Stimulated activated CD4-positive, alpha-beta T cell treated with anti-CD3 and anti-CD28 coated beads, Interleukin-12 subunit alpha, Interleukin-12 subunit beta, amount 100 ng/mL, for 4 hours (primary cell): ENCODE data around the gene FOXE3.

ENCODE experiments used
- DNase-seq: peaks from one replicate; pipeline ENCODE4 v3.0.0-alpha.2; 2020

The FOXE3 gene

DNA sequence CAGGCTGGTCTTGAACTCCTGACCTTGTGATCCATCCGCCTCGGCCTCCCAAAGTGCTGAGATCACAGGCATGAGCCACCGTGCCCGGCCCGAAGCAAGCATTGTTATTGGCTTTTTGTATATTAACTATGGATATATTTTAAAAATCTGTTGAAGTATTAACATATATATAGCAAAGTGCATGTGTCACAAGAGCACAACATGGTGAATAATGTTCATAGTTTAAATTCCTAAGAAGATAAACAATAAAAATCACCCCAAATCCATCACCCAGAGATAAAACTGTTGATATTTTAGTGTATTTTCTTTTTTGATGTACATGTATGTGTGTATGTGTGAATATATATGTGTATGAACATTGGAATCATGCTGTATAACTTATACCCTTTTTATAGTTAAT is 9.1 kb upstream of the FOXE3 start:
- DNase-seq = no peak

DNA sequence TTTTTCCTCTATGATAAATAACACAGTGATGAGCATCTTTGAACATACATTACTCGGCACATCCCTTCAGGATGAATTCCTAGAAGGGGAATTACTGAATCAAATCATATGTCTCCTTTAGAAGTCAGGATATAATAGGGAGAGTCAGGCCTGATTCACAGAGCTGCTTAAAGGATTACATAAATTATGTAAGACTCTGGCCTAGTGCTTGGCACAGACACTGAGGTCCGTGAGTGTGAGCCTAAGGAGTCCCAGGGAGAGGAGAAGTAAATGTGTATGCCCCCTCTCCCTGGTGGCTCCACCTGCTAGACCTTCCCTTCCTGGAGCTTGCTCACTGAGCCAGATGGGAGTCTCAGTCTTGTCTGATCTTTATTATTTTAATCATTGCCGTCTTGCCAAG is 8.6 kb upstream of the FOXE3 start:
- DNase-seq = no peak

DNA sequence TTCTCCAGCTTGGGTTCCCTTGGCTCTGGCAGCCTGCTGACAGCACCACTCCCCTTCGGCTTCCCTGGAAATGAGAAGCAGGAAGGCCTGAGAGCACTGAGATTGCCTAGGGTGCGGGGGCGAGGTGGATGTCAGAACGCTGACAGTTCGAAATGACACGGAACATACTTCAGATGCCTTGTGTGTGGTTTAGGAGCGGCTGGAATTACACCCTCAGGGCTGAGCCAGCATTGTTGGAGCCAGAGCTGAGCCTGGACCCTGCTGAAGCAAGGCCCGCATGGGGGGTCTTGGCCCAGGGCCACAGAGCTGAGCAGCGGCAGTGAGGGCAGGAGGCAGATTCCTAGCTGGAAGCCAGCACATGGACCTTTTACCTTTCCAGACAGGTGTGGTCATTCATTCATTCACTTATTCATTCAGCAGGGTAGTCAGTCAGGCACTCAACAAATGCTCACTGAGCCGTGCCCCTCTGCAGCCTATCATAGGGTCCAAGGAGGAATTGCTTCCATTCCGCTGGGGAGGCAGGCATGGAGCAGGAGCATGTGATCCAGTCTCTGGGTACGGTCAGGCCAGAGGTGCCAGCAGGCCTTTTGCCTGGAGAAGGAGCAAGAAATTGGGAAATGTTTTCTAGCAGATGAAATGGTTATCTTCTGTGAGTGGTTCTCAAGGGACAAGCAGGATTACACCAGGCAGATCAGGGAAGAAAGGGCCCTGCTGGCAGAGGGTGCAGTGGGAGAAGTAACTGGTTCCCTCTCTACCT is 6.6 kb upstream of the FOXE3 start:
- DNase-seq = no peak

DNA sequence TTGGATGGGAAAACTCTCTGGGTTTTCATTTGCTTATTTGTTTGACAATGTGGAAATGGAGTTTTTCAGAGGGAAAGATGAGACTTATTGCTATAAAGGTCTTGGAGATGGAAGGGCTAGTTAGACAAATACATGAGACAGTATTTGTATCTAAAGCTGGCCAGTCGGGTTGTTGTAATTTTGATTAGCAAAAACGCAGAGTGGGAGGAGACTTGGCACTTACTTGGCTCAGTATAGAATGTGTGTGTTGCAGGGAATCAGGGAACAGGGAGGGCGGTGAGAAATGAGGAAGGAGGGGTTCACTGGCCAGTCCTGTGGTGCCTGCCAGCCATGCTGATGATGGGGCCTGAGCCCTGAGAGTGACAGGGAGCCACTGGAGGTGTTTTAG is 6.0 kb upstream of the FOXE3 start:
- no peak for DNase-seq

DNA sequence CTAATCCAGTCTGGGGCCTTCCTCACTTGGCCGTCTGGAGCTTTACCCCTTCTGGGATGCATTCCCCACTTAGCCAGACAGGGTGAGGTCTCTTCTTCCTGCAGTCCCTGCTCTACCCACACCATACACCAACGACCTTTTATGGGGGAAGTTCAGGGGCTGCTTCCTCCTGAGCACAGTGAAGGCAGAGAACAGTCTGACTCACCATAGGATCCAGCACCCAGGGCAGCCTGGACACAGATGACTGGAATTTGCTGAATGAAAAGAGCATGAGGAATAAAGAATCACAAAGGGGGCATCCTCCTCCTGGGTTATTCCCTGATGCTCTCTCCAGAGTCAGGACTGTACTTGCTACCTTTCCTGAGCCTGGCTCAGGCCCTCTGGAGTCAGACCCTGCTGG is 4.6 kb upstream of the FOXE3 start:
- DNase-seq = no peak

DNA sequence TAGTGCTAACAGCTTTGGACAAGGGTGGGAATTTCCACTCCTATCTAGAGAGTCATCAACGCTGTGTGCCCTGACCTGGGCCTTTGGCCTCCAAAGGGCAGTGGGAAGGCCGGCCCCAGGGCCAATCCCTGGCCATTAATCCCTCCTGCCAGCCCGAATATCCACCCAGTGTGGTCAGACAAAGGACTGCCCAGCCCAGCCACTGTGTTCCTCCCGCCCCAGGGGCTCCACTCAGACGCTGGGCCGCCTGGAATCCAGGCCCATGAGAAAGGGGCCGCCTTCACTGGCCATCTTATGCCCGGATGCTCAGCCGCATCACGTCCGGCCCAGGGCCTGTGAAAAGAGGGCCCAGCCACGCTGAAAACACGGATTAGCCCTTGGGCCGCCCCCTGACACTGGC is 3.6 kb upstream of the FOXE3 start:
- no peak for DNase-seq

DNA sequence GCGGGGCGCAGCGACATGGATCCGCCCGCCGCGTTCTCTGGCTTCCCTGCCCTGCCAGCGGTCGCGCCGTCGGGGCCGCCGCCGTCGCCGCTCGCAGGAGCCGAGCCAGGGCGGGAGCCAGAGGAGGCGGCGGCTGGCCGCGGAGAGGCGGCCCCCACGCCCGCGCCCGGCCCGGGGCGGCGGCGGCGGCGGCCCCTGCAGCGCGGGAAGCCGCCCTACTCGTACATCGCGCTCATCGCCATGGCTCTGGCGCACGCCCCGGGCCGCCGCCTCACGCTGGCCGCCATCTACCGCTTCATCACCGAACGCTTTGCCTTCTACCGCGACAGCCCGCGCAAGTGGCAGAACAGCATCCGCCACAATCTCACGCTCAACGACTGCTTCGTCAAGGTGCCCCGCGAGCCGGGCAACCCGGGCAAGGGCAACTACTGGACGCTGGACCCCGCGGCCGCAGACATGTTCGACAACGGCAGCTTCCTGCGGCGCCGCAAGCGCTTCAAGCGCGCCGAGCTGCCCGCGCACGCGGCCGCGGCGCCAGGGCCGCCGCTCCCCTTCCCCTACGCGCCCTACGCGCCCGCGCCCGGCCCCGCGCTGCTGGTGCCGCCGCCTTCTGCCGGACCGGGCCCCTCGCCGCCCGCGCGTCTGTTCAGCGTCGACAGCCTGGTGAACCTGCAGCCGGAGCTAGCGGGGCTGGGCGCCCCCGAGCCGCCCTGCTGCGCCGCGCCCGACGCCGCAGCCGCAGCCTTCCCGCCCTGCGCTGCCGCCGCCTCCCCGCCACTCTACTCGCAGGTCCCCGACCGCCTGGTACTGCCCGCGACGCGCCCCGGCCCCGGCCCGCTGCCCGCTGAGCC is 459 bp downstream of the FOXE3 start:
- DNase-seq = no peak

DNA sequence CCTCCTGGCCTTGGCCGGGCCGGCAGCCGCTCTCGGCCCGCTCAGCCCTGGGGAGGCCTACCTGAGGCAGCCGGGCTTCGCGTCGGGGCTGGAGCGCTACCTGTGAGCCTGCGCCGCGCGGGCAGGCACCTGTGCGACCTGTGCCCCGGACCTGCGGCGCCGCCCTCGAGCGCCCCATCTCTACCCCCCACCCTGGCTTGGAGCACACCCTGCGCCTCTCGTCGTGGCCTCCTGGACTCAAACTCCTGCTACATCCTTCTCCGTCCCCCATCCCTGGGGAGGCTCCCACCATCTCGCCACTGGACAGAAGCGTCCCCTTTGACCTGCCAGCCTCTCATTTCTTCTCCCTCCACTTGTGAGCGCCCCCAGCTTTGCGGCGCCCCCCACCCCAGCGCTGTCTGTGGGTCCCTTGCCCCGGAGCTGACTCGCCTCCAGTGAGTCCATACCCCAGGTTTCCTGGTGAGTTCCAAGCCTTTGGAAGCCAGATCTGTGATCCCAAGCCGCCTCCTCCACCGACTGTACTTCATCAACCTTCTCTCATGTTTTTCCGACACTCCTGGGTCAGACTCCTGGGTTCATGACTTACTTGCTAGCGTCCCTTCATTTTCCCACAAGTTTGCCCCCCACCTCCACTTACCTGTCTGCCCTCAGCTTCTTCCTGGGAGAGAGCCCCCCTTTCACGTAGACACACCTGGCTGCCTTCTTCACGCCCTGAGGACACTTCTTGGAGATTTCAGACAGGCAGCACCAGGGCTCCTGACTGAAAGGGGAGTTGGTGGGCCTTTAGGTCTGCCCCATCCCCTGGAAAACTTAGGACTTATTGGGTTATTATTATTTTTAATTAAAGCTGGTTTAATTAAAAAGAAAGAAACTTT is 1.3 kb downstream of the FOXE3 start:
- DNase-seq = no peak

DNA sequence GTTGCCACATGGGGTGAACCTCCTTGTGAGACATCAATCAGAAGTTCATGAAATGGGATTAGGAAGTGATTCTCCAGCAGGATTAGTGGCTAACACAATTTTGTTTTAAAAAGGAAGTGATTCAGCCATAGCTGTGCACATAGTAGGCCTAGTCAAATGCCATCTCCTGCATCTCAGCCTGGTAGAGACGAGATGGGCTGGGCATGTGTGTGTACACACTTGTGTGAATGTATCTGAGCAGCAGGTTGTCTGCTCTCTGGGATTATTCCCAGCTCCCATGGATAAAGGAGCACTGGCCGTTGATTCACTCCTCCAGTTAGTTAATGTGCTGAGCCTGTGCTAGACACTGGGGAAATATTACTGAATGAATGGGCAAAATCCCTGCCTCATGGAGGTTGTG is 2.0 kb downstream of the FOXE3 start:
- DNase-seq = no peak

DNA sequence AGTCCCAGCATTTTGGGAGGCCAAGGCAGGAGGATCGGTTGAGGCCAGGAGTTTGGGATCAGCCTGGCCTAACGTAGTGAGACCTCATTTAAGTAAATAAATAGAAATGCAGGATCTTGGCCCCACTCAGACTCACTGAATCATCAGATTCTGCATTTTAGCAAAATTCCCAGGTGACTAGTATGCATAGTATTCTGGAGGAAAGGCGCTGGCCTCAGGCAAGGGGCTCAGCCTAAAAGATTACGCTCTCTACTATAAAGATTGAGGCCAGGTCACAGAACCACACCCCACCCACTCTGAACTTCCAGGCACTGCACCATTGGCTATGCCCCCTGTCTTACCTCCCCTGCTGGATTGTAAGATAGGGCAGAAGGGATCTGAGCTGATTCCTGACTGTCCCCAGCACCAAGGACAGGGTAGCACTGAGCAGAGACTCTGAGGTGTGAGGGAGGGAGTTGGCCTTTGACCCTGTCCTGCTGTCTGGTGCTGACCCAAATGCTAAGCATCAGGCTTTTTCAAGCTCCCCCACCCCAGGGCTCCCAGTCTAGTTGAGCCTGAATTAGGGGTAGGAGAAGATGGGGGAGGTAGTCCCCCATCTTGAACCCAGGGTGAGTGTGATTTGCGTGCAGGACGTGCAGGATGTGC is 2.7 kb downstream of the FOXE3 start:
- no peak for DNase-seq

DNA sequence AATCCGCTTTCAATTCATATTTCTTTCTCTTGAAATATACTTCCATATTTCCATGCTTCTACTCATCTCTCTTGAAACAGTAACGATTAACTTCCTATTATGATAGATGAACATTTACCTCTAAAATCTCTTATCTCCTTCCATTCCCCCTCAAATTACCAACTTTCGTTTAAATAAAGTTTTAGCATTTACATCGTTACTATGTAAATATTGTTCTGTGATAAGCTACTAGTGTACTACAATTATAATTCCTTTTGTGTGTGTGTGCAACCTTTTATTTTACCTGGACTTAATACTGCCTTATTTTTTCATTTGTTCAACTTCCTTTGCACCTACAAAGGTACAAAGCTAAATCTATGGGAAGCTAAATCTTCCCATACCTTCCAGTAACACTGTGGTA is 4.5 kb downstream of the FOXE3 start:
- DNase-seq = no peak

DNA sequence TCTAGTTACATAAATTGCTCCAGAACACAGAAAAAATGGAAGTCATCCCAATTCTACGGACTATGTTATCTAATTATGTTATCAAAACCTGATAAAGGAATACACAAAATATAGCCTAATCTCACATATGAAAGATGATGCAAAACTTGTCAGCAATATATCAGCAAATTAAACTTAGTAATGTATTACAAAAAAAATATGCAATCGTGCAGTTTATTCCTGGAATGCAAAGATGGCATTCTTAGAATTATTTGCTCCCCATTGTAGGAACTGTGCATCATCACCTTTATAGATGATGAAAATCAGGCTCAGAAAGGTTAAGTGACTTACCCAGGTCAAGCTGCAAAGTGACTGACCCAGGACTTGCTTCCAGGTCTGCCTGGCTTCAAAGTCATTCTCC is 7.8 kb downstream of the FOXE3 start:
- DNase-seq = no peak

DNA sequence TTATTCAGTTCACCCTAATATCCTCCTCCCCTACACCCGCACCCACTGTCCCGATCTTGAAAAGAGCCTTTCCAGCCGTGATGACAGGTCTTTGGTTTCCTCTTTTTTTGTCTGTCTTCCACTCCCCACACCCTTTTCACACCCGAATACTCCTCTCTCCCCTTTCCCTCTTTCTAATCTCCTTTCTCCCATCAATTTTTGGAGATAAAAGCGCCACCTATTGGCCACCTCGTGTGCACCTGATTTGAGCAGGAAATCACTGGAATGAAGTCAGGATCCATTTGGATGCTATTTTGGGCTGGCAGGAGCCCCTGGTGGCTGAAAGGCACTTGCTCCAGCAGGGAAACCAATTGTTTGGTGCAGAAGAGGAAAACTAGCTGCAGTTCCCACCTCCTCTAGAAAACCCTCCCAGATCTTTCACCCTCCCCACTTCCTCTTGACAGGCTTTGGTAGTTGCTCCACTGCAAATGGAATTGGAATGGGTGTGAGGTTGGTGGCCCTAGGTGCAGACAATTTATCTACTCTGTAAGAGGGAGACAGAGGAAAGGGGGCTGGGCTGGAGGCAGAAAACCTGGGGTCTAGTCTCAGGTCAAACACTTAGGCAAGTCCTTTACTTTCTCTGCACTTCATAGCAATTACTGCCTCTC is 8.4 kb downstream of the FOXE3 start:
- DNase-seq = no peak

DNA sequence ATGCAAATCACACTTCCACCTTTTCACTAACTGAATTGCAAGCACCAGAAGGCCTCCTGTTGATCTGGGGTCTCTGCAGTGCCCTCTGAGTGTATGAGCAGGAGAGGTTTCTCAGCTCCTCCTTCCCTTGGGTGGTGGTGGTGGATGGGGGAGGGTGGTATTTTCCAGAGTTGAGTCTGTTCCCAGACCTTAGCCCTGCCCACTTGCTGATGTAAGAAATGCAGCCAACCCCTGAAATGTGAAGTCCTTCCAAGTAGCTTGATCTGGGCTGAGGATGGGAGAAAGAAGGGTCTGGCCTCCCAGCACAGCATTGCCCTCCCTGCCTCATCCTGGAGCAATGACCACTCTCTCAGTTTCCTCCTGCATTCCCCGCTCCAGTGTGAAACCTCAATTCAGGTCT is 15.4 kb downstream of the FOXE3 start:
- DNase-seq = no peak

DNA sequence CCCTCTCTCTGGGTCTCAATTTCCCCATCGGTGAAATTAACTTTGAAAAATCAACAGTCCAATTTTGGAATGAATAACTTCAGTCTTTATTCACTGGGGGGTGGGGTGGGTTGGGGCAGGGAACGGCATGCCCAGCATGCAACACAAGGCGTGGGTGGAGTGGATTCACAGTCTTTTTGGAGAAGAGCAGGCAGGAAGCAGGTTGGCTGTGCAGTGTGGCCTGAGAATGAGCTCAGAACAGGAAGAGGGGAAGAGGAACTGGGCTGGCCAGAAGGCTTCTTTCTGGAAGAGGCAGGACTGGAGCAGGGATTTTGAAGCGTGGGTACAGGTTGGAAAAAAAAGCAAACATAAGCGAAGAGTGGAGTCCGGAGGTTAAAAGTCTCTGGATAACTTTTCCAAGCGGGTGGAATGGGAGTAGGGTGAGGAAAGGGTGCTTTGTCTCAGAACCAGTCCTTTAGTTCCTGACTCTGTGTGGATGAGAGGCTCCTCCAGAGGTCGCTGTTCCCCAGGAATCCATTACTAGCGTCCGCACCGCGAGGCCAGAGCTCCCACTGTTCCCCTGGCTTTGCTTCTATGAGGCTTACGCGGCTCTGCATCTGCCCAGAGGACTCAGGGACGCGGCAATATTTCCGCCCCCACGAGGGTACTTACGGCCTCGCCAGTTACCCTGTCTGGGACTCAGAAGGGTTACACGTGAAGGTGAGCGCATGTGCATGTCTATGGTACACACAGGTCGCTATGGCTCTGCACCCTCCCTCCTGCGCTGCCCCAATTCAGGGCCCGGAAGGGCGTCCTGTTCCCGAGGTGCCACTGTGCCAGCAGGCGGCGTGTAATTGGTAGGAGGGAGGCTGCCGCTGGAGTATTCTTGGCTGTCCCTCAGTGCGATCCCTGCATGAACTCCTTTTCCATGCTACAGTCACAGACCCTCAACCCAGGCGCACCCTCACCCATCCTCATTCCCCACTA is 16.3 kb downstream of the FOXE3 start:
- peak; percentile 53 for DNase-seq

DNA sequence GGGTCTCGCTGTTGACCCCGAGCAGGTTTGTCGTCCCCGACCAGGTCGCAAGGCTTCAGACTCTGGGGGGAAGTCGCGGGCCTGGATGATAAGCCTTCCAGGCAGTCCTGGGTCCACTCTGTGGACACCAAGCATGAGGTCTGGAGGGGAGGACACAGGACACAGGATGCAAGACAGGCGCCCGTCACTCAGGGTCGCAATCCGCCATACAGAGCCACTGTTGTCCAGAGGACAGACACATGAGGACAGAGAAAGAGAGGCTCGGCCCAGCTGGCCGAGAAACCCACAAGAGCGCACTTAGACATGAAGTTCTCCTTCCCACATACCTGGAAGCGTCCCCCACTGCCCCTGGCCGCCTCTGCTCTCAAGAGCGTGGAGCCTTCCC is 16.9 kb downstream of the FOXE3 start:
- no peak for DNase-seq

DNA sequence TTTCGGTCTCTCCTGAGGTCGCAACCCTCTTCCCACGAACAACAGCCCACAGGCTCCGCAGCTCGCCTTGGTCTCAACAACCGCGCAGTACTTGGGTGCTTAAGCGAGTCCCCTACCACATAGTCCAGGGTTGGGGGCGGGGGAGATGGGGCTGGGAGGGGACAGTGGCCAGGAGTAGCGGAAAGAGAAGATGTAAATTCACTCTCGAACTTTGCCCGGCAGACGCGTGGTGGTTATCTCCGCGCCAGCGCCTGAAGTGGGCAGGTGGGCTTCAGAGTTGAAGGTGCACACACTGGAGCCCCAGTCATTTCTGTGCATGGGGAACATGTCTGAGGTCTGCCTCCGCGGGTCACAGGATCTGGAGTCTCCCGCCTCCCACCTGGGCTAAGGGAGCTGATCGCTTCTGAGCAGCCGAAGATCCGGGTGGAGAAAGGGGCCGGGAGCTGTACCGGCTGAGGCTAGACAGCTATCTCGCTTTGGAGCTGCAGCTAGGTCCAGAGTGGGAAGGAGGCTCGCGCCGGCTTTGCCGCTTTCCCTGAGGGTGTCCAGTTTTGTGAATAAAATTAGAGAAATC is 17.5 kb downstream of the FOXE3 start:
- DNase-seq = no peak

DNA sequence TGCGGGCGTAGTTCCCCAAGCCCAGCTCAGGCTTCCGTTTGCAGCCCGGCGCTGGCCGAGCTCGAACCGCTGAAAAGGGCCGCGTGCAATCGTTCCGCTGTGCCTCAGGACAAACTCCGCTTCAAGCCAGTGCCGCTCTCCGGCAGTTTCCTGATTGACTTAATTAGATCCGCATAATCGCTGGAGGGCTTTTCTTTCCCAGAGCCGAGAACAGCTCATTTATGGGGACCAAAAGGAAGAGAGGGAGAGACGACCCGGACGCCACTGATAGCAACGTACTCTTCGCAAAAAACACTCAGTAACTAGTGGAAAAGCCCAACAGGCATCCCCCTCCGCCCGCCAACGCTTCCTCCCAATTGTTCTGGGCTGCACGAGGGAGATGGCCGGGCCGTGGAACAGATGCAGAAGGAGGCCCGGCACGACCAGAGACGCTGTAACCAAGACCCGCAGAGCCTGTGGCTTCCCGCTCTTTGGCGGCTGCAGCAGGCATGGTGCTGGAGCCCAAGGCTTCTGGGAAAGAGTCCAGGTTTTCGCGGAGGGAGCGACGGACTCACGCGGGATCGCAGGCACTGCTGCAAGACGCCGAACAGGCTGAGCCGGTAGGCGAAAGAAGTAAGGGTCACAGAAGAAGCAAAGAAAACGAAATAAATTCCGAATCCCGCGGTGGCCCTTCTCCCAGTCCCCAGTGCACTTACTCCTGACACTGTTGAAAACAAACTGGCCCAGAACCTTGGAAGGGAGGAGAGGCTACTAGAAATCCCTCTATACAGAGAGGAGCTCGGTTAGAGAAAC is 18.2 kb downstream of the FOXE3 start:
- DNase-seq = no peak

DNA sequence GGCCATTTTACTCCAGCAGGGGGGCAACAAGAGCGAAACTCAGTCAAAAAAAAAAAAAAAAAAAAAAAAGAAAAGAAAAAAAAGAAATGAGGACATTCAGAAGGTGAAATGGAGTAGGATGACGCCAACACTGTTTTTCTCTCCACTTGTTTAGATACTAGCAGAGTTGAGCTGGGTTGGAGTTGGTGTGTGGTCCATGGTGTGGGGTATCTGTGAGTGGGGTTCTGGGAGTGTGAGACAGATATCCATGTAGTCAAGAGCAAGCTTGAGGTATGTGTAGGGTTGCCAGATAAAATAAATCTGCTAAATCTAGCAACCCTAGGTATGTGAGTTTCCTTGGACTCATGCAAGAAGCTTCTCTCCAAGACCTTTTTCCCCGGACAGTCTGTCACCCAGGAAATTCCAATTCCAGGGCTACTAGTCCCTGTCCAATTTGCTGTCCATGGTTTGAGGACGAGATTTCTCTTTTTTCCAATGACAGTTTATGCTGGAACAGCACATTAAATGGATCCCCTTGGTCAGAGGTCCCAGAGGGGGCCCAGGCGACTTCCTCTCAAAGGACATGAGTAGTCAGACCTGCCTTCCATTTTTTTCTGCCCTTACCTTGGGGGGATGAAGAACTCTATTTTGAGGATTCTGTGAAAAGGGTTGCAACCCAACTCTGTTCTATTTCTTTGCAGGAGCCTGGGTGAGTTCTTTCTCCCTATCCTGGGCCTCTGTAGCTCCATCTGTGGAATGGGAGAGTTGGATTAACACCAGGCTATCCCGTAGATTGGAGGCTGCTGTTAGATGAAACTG is 19.6 kb downstream of the FOXE3 start:
- no peak for DNase-seq
